WTC11 (cell line): ENCODE data around the gene CCDC116. TPM values are rescaled to one million over a fixed set of nuclear protein-coding genes. Genes with fewer than 3 reads are reported as not detected.

Experiments
- ATAC-seq: fragments of 200-7000 bp; cut with Tn5 transposase; 2 replicates; pipeline ENCODE4 v1.10.0; 2021; ENCODE audit warnings: mild to moderate bottlenecking, moderate library complexity
- CTCF ChIA-PET: fragments of 300-600 bp; sonication (Branson Sonifier 250); formaldehyde crosslinking; loops from one replicate; lab custom pipeline; 2021; ENCODE audit warnings: antibody characterized with exemption; lab: Charles Lee
- POLR2A ChIA-PET: fragments of 350-600 bp; sonication (Branson Sonifier 250); formaldehyde crosslinking; loops from one replicate; lab custom pipeline; 2021; ENCODE audit warnings: antibody characterized with exemption; lab: Charles Lee
- DNase-seq: peaks from one replicate; pipeline ENCODE4 v3.0.0; 2021; ENCODE audit warnings: low spot score
- H3K27ac Mint-ChIP-seq: 2 replicates; pipeline ENCODE4 v1.8.0; 2021; ENCODE audit warnings: mixed read lengths
- H3K27me3 Mint-ChIP-seq: 2 replicates; pipeline ENCODE4 v1.8.0; 2021; ENCODE audit warnings: low read depth, mild to moderate bottlenecking, moderate library complexity, mixed read lengths
- H3K36me3 Mint-ChIP-seq: 2 replicates; pipeline ENCODE4 v1.8.0; 2021; ENCODE audit warnings: mixed read lengths
- H3K4me1 Mint-ChIP-seq: 2 replicates; pipeline ENCODE4 v1.8.0; 2022; ENCODE audit warnings: mixed read lengths
- H3K4me3 Mint-ChIP-seq: 2 replicates; pipeline ENCODE4 v1.8.0; 2021; ENCODE audit warnings: mild to moderate bottlenecking, moderate library complexity, mixed read lengths
- H3K9me3 Mint-ChIP-seq: 2 replicates; pipeline ENCODE4 v1.8.0; 2021; ENCODE audit warnings: mixed read lengths
- ATF6 ChIP-seq: sonication (generic); formaldehyde crosslinking; IDR thresholded peaks from 2 replicates; pipeline ENCODE4 v1.8.1; 2023; ENCODE audit warnings: mild to moderate bottlenecking, missing genetic modification reagents
- ESRRA ChIP-seq: sonication (generic); formaldehyde crosslinking; IDR thresholded peaks from 2 replicates; pipeline ENCODE4 v1.8.1; 2022; ENCODE audit warnings: mild to moderate bottlenecking, missing genetic modification reagents, borderline replicate concordance
- ETV6 ChIP-seq: sonication (generic); formaldehyde crosslinking; IDR thresholded peaks from 2 replicates; pipeline ENCODE4 v1.8.1; 2022; ENCODE audit warnings: mild to moderate bottlenecking, missing genetic modification reagents
- FOXK1 ChIP-seq: sonication (generic); formaldehyde crosslinking; IDR thresholded peaks from 2 replicates; pipeline ENCODE4 v1.8.0; 2022; ENCODE audit warnings: mild to moderate bottlenecking, moderate library complexity, missing genetic modification reagents
- GABPB1 ChIP-seq: sonication (generic); formaldehyde crosslinking; IDR thresholded peaks from 2 replicates; pipeline ENCODE4 v1.8.1; 2023; ENCODE audit warnings: mild to moderate bottlenecking, missing genetic modification reagents
- HMGXB4 ChIP-seq: sonication (generic); formaldehyde crosslinking; IDR thresholded peaks from 2 replicates; pipeline ENCODE4 v1.8.1; 2023; ENCODE audit warnings: mild to moderate bottlenecking, moderate library complexity, missing genetic modification reagents
- NFATC4 ChIP-seq: fragments of 250-450 bp; sonication (Bioruptor Pico); IDR thresholded peaks from 2 replicates; pipeline ENCODE4 v1.9.0; 2021; ENCODE audit warnings: mild to moderate bottlenecking
- NR2C2 ChIP-seq: sonication (generic); formaldehyde crosslinking; IDR thresholded peaks from 2 replicates; pipeline ENCODE4 v1.8.0; 2022; ENCODE audit warnings: mild to moderate bottlenecking, missing genetic modification reagents
- PRDM15 ChIP-seq: sonication (generic); formaldehyde crosslinking; IDR thresholded peaks from 2 replicates; pipeline ENCODE4 v1.8.0; 2022; ENCODE audit warnings: missing genetic modification reagents
- SP1 ChIP-seq: sonication (generic); formaldehyde crosslinking; conservative IDR thresholded peaks from 2 replicates; pipeline ENCODE4 v1.8.1; 2022; ENCODE audit warnings: missing genetic modification reagents
- TEAD1 ChIP-seq: sonication (generic); formaldehyde crosslinking; IDR thresholded peaks from 2 replicates; pipeline ENCODE4 v1.8.0; 2022; ENCODE audit warnings: mild to moderate bottlenecking, missing genetic modification reagents
- ZNF416 ChIP-seq: fragments of 250-450 bp; sonication (Bioruptor Pico); IDR thresholded peaks from 2 replicates; pipeline ENCODE4 v1.9.0; 2021; ENCODE audit warnings: mild to moderate bottlenecking, inconsistent platforms
- total RNA-seq: library from RNA; stranded (reverse); gene quantifications from 3 replicates; pipeline ENCODE4 v1.2.3, GENCODE V29; 2021
- TF ChIP-seq, protein P1 (sequence below): sonication (generic); formaldehyde crosslinking; IDR thresholded peaks from 2 replicates; pipeline ENCODE4 v1.8.0; 2023; ENCODE audit warnings: missing genetic modification reagents, mild to moderate bottlenecking, borderline replicate concordance
- TF ChIP-seq, protein P2 (sequence below): sonication (generic); formaldehyde crosslinking; IDR thresholded peaks from 2 replicates; pipeline ENCODE4 v1.8.0; 2023; ENCODE audit warnings: mild to moderate bottlenecking, missing genetic modification reagents

CCDC116 gene
- total RNA-seq, 1 experiment from 2014 or later = 0.57 TPM

DNA sequence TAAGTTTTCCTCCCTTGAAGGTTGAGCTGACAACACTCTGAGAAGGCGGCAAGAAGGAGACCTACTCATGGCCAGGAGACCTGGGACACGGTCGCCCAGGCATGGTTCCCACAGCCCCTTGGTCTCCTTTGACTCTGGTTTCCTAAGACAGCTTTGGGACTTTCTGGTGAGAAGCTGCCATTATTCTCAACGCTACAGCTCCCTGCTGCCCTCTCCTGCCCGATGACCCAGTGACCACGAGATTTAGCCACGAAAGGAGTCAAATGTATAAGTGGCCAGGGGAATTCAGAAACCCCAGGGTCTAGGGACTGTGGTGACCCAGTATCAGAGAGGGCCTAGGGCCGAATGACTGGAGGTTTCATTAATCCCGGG, 8.8 kb downstream of the CCDC116 start:
- POLR2A ChIA-PET = interaction anchor here (2.7 to 2.8 kb wide), 2 partner anchors 11 to 12 kb away, joined by 11 to 22 read pairs; partner anchors contain the start of gene YDJC
- peaks cover 14% of the 10 kb centered on the region for H3K36me3 Mint-ChIP-seq
- CTCF ChIA-PET = interaction anchor here (0.6 to 4.3 kb wide), 22 partner anchors 11 to 311 kb away, joined by 3 to 273 read pairs (median 5); partner anchors contain the start of genes CCDC116, PPIL2, PPM1F and YDJC
- no peaks in the 10 kb centered on the region for H3K9me3 Mint-ChIP-seq
- peaks cover 14% of the 10 kb centered on the region for H3K4me1 Mint-ChIP-seq
- peak; percentile 4 for ATAC-seq
- peaks cover 20% of the 10 kb centered on the region for H3K27me3 Mint-ChIP-seq
- TF ChIP-seq, protein P1, sequence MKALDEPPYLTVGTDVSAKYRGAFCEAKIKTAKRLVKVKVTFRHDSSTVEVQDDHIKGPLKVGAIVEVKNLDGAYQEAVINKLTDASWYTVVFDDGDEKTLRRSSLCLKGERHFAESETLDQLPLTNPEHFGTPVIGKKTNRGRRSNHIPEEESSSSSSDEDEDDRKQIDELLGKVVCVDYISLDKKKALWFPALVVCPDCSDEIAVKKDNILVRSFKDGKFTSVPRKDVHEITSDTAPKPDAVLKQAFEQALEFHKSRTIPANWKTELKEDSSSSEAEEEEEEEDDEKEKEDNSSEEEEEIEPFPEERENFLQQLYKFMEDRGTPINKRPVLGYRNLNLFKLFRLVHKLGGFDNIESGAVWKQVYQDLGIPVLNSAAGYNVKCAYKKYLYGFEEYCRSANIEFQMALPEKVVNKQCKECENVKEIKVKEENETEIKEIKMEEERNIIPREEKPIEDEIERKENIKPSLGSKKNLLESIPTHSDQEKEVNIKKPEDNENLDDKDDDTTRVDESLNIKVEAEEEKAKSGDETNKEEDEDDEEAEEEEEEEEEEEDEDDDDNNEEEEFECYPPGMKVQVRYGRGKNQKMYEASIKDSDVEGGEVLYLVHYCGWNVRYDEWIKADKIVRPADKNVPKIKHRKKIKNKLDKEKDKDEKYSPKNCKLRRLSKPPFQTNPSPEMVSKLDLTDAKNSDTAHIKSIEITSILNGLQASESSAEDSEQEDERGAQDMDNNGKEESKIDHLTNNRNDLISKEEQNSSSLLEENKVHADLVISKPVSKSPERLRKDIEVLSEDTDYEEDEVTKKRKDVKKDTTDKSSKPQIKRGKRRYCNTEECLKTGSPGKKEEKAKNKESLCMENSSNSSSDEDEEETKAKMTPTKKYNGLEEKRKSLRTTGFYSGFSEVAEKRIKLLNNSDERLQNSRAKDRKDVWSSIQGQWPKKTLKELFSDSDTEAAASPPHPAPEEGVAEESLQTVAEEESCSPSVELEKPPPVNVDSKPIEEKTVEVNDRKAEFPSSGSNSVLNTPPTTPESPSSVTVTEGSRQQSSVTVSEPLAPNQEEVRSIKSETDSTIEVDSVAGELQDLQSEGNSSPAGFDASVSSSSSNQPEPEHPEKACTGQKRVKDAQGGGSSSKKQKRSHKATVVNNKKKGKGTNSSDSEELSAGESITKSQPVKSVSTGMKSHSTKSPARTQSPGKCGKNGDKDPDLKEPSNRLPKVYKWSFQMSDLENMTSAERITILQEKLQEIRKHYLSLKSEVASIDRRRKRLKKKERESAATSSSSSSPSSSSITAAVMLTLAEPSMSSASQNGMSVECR (CRISPR knock-in tag) = 0 out of 2 replicates have a peak, but pooled peaks have one; percentile 42
- TF ChIP-seq HMGXB4 (CRISPR knock-in tag) (no peak), PRDM15 (CRISPR knock-in tag) (no peak), NFATC4 (CRISPR knock-in tag) (no peak), SP1 (CRISPR knock-in tag) (no peak)
- TF ChIP-seq, all 79 proteins: peak for 1
- H3K4me3 Mint-ChIP-seq = peak overlapping the region; percentile 83
- DNase-seq = no peak
- peak overlapping the region; percentile 84 for H3K27ac Mint-ChIP-seq

GRCh38 chr22:21641789-21642583, 9.4 kb downstream of the CCDC116 start, which contains the start of gene SDF2L1:
SDF2L1 (plus strand) TSS chr22:21642302; CDS start chr22:21642337, 35 bp downstream.
- peak within 1 kb of the TSS; percentile 83 for H3K4me3 Mint-ChIP-seq
- DNase-seq (peak; percentile 99), ATAC-seq (peak; percentile 94)
- peaks cover 16% of the 10 kb centered on the region for H3K4me1 Mint-ChIP-seq
- H3K27me3 Mint-ChIP-seq = peaks cover 17% of the 10 kb centered on the region
- H3K27ac Mint-ChIP-seq = peak within 1 kb of the TSS; percentile 84
- H3K36me3 Mint-ChIP-seq = peaks cover 18% of the 10 kb centered on the region
- ChIA-PET POLR2A (interaction anchor here (0.6 to 2.8 kb wide), 4 partner anchors 10 to 704 kb away, joined by 3 to 22 read pairs (median 7); partner anchors contain the start of gene YDJC), CTCF (interaction anchor here (0.9 to 4.3 kb wide), 29 partner anchors 10 to 311 kb away, joined by 3 to 273 read pairs (median 4); partner anchors contain the start of genes CCDC116, PPIL2, PPM1F and YDJC)
- H3K9me3 Mint-ChIP-seq = no peaks in the 10 kb centered on the region
- TF ChIP-seq ZNF416 (peak; percentile 36; the same call in 1 of the 2 replicates), ETV6 (CRISPR knock-in tag) (peak; percentile 52; the same call in 1 of the 2 replicates), ESRRA (CRISPR knock-in tag) (0 out of 2 replicates have a peak, but pooled peaks have one; percentile 38), ATF6 (CRISPR knock-in tag) (no peak), GABPB1 (no peak), FOXK1 (peak; percentile 16; the same call in 1 of the 2 replicates), SP1 (CRISPR knock-in tag) (peak; percentile 73), NR2C2 (CRISPR knock-in tag) (0 out of 2 replicates have a peak, but pooled peaks have one; percentile 15), TEAD1 (CRISPR knock-in tag) (peak; percentile 29; the same call in 1 of the 2 replicates)
- TF ChIP-seq, protein P2, sequence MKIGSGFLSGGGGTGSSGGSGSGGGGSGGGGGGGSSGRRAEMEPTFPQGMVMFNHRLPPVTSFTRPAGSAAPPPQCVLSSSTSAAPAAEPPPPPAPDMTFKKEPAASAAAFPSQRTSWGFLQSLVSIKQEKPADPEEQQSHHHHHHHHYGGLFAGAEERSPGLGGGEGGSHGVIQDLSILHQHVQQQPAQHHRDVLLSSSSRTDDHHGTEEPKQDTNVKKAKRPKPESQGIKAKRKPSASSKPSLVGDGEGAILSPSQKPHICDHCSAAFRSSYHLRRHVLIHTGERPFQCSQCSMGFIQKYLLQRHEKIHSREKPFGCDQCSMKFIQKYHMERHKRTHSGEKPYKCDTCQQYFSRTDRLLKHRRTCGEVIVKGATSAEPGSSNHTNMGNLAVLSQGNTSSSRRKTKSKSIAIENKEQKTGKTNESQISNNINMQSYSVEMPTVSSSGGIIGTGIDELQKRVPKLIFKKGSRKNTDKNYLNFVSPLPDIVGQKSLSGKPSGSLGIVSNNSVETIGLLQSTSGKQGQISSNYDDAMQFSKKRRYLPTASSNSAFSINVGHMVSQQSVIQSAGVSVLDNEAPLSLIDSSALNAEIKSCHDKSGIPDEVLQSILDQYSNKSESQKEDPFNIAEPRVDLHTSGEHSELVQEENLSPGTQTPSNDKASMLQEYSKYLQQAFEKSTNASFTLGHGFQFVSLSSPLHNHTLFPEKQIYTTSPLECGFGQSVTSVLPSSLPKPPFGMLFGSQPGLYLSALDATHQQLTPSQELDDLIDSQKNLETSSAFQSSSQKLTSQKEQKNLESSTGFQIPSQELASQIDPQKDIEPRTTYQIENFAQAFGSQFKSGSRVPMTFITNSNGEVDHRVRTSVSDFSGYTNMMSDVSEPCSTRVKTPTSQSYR (CRISPR knock-in tag) = no peak
